ENCODE results near the gene LRG1.

DNA sequence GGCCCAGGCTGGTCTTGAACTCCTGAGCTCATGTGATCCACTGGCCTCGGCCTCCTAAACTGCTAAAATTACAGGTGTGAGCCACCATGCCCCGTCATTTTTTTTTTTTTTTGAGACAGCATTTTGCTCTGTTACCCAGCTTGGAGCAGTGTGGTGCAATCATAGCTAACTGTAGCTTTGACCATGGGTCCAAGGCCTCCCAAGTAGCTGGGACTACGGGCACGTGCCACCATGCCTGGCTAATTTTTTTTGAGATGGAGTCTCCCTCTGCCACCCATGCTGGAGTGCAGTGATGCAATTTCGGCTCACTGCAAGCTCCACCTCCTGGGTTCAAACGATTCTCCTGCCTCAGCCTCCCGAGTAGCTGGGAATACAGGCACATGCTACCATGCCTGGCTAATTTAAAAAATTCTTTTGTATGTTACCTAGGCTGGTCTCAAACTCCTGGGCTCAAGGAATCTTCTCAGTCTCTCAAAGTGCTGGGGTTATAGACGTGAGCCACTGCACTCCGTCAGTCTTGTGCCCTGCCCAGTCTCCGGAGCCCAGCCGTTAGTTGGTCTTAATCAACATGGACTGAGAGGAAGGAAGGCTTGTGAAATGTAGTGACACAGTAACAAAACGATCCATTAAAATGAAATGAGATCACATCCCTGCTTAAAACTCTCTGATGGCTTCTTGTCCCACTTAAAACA lies 1.4 kb upstream of the LRG1 start:
- TF ChIP-seq TBL1XR1 (IDR thresholded peaks at IDR 0.05; ENCODE audit: low read depth, low read length) (no peak), POLR2A (IDR thresholded peaks at IDR 0.05; ENCODE audit: low read depth, low read length) (no peak)
